ENCODE results near the gene ZBTB45.
A peak's percentile ranks its signal among the peaks of the same experiment; 100 is the strongest.
"Not testable (repeated sequence)": the region's sequence is repeated elsewhere in the genome, so short reads cannot be mapped to it uniquely, and the experiment has no call there.

The ZBTB45 gene

DNA sequence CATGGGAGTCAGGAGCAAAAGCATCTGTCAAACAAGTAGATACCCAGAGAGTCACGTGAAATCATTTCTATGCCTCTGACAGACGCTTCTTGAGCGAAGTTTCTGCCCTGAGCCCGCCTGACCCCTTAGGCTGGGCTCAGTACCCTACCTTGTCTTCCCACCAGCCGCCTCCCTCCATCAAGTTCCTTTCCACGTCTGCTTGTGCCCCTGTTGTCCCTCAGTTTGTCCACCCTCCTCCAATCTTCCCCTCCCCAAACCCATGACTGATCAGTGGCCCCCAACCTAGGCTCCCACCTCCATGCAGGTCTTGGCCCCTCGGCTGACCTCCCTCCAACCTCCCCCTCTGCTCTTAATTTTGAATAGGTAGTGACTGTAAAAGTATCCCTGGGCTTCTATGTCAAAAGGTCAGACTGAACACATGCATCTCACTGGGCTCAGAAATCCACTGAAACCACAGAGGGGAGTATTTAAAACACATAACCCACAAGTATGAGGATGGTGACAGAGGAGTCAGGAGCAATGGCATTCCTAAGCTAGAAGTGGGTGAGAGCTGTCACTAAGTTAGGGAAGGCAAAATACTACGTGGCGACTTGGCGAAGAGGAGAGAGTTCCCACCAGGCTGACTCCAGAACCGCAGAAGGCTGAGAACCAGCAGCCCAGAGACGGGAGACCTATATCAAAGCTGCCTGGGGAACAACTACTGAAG, 45.2 kb downstream of the ZBTB45 start:
- peak; percentile 49 for DNase-seq

DNA sequence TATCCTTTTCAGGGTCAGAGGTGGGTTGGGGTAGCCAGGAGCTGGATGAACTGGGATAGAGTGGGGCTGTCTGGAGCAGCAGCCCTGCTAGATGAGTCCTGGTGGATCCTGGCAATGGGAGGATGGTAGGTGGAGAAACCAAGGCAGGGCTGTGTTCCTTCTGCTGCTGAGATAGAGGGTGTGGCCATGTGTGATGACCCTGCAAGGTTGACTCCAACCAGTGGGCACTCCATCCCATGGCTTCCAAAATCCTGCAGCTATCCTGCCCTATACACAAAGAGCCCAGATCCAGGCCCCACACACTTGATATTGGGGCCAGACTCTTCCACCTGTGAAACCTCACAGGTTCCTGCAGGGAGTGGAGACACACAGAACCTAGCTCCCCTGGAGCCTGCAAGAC, 45.8 kb downstream of the ZBTB45 start:
- DNase-seq = no peak

DNA sequence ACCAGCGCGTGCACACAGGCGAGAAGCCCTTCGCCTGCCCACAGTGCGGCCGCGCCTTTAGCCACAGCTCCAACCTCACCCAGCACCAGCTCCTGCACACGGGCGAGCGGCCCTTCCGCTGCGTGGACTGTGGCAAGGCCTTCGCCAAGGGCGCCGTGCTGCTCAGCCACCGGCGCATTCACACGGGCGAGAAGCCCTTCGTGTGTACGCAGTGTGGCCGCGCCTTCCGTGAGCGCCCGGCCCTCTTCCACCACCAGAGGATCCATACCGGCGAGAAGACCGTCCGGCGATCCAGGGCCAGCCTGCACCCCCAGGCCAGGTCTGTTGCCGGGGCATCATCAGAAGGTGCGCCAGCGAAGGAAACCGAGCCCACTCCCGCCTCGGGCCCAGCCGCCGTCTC, 47.9 kb downstream of the ZBTB45 start:
- DNase-seq = no peak

GRCh38 chr19:58470837-58471543, 48.6 kb downstream of the ZBTB45 start:
- not testable (repeated sequence) for DNase-seq

DNA sequence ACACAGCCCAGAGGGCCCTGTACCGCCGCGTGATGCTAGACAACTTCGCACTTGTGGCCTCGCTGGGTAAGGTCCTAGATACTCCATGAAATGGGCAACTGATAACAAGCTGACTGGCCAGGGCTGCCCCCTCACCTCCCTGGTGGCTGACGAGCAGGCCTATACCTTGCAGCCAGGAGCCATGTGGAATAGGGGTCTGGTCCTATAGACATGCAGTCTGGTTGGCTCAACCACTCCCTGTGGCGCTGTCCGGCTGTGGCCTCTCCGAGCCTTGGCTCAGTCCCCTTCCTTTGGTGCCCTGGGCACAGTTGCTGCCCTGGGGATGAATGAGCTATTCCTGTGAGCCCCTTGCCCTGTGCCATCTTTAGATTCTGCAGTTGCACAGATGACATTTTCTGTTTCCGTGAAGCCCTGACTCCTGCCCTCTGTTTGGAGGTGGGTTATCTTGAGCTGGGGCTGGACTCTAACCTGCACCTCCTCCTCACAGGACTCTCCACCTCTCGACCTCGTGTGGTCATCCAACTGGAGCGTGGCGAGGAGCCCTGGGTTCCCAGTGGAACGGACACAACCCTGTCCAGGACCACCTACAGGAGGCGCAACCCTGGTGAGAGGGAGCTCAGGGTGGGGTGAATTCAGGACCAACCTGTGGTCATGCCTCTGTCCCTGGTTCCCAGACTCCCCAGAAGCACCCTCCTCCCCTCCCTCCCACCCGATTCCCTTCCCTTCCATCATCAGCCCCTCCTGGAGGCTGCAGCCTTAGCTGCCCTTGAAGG, 50.2 kb downstream of the ZBTB45 start:
- DNase-seq = no peak

DNA sequence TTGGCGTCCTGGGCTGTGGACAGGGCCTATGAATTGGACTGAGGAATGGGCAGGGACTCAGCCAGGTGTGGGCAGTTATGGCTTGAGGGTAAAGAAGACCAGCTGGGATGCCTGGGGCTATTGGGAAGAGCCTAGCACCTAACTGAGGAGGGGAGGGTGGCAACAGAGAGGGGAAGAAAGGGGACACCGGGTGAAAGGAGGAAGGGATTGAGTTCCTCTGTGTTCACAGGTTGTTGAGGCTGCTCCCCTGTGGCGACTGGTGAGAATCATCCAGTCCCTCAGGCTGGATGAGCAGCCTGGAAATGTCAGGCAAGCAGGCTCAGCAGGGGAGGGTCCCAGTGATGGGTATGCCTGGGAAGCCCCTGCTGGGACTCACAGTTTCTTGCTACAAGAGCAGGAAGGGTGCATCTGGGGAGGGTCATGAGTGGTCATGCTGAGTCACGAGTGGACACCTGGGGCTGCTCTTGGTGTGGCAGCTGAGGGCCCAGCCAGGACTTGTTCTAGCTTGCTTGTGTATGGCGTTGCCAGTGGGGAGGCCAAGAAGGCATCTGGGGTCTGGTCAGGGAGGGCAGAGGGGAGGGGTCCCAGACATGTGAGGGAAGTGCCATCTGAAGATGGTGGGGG, 51.3 kb downstream of the ZBTB45 start:
- DNase-seq = peak; percentile 27

- peak; percentile 99 for DNase-seq
Measured at GRCh38 chr19:58466760-58467589, 52.6 kb downstream of the ZBTB45 start, which contains the start of gene ZNF324. TSS of gene ZNF324 (plus strand) at chr19:58467080. CDS start at chr19:58469186, 2,106 bp downstream.

GRCh38 chr19:58466089-58466759, 53.4 kb downstream of the ZBTB45 start:
- no peak for DNase-seq

Data from DMS53 (cell line).